T-helper 2 cell (primary cell): ENCODE results near the gene TIMP2.
"Not testable (repeated sequence)": the region's sequence is repeated elsewhere in the genome, so short reads cannot be mapped to it uniquely, and the experiment has no call there.

Source experiments
- DNase-seq, 5 experiments: peaks; one replicate each; pipeline versions ENCODE4 v3.0.0 to v3.0.0-alpha.2; 2012 to 2022

Gene TIMP2

DNA sequence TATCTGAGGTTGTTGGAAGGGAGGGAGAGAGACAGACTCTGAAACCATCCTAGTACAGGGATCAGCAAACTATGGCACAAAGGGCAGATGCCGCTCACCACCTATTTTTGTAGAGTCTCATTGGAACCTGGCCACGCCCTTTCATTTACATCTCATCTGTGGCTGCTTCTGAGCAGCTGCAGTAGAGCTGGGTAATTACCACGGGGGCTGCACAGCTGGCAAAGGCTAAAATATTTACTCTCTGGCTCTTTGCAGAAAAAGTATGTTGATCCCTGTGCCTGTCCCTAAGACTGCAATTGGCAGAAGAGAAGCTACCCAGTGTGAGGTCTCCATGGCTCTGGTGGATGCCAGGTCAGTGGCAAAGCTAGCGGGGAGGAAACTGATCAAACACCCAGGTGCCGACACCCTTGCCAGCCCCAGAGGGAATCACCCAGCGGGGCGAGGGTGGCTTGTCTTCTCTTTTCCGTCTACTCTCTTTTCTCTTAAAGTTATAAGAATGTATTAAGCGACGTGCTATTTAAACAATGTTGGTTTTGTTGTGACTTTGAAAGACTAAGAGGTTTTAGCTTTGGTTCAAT, 36.2 kb downstream of the TIMP2 start:
- DNase-seq: no peak

DNA sequence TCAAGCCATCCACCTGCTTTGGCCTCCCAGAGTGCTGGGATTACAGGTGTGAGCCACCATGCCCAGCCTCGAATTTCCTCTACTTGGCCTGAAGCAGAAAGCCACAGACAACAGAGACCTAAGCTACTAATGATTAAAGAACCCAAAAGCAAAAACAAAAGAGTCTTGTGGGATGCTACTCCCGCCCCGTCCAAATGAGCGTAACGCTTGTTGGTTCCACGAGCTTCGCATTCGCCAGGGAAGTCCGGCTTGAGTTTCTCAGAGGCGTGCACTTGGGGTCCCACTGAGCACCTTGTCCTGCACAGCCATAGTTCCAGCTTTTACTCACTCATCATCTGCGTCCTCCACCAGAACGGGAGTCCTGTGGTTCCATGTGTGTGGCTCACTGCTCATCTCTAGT, 38.2 kb downstream of the TIMP2 start:
- no peak for DNase-seq

DNA sequence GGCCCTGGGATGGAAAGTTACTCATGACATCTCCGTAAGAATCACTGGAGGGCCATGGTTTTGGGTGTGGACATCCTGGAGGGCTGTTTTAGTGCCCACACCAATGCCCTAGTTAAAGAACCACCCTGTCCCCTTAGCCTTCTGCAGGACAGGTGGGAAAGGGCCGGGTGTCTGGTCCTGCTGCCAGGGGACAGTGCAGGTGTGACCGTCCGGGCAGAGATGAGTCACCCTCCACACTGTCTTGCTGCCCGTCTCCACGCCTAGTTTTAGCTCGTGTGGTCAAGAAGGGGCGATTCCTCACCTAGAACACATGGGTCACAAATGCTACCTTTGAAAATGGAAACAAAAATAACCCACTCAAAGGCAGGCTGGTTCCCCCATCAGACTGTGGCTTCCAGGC, 39.2 kb downstream of the TIMP2 start:
- no peak for DNase-seq

DNA sequence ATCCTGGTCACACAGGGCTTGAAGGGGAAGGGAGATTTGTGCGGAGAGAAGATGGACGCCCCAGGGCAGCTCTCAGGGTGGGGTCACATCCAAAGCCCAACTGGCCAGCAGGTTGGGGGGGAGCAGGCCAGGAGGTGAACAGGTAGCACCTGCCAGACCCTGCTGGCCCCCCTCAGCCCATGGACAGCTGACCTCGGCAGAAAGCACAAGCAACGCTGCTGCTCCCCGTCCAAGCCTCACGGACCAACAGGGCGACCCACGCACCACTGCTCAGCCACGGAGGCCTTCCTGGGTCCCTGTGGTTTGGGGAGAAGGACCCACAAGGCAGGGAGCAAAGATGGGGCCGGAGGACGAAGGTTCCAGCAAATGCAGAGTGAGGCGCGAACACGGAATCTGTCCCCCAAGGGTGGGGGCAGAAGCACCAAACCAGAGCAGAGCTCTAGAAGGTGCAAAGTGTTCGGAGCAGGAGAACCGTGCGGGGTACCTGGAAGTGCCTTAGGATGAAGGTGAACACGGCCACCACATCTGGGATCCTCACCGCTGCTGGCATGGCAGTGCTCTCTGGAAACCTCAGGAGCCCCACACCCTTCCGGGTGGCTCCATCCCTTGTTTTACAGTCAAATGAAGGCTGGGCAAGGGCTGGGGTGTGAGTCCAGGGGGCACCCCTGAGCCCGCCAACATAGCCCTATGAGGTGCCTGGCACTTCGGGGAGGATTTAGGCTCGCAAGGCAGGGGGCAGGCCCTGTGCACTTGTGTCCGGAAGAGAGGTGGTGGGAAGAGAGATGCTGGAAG, 40.1 kb downstream of the TIMP2 start:
- DNase-seq: no peak

DNA sequence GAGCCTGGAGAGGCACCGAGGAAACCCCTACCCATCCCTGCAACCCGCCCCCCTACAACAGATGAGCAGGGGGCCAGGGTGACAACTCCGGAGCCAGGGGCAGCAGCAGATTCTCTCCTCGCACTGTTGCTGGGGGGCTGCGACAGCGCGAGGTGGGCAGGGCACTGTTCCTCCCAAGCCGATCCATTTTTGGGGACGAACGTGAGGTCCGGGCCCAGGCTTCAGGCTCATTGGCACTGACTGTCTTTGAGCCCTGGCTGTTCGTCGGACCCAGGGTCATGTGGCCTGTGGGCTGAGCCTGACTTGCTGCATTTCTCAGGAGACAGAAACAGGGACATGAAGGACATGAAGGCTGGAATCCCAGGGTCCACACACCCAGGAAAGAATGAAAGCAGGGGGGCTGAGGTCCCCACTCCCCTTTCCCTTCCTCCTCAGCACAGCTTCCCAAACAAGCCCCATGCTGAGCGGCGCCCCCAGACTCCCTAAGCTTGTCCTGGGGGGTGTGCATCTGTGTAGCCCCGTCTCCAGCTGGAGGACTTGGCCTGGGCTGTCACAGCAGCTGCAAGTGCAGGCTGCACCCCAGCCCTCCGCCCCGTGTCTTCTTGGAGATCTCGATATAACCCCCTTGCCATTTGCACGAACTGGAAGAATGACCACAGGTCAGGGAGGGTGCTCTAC, 40.9 kb downstream of the TIMP2 start:
- no peak for DNase-seq

DNA sequence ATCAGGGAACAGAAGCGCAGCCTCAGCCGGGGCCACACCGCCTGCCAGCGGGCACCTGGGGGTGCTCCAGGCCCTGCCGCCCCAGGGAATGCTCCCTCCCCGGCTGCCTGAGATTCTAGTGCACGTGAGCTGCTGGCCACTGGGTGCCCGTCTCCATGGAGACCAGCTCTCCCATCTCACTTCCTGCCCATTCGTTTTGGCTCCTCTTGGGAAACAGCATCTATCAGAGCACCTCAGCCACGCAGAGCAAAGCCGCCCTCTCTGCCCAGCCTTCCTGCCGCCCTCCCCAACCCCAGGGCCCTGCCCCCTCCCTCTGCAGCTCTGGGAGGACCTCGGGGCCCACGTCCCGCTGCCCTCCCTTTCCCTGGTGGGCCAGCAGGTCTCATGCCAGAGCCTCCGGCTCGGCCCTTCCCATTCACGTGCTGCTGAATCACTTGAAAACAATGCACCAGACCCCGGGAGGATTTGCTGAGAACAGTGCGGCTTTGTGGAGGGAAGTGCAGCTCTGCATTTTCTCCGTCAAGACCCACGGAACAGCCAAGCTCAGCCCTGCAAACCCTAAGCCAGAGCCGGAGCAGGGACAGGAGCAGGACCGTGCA, 41.6 kb downstream of the TIMP2 start:
- no peak for DNase-seq

DNA sequence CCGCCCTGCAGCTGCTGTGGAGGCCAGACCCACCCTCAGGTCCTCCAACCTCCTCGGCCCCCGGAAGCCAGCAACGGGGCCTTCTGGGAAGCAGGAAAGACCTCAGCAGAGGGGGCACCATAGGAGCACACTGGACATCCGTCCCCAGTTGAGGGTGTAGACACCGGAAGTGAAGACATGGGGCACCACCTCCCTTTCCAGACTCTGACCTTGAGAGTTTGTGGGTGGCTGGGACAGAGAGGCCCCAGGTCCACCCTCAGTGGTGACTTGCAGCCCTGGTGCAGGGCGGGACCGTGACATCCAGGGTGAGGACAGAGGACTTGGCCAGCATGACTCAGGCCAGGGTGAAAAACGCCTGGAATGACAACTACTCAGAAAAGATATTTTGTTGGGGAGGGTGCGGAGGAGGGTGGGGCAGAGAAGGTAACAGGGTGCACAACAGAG, 42.1 kb downstream of the TIMP2 start:
- no peak for DNase-seq

DNA sequence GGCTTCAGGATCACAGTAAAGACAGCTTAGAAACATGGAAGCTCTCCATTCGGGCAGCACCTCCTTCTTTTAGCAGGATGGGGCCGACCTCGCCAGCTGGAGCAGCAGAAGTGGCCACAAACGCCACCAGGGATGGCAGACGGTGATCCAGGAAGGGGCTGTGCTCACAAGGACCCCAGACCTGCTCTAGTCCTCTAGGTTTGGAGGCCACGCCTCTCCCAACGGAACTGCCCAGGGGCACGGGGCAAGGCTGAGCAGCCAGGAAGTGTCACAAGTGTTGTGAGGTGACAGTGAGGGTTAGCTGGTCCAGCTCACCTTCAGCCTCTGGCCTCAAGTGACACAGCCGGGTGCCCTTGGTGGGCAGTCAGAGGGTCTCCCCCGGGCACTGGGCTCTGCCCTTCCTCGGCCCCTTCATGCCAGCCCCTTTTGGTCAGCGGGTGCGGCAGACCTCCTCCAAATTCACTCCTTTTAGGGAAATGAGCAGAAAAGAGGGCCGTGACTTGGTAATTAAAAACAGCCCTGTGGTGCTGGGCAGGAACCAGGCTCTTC, 42.6 kb downstream of the TIMP2 start:
- no peak for DNase-seq

DNA sequence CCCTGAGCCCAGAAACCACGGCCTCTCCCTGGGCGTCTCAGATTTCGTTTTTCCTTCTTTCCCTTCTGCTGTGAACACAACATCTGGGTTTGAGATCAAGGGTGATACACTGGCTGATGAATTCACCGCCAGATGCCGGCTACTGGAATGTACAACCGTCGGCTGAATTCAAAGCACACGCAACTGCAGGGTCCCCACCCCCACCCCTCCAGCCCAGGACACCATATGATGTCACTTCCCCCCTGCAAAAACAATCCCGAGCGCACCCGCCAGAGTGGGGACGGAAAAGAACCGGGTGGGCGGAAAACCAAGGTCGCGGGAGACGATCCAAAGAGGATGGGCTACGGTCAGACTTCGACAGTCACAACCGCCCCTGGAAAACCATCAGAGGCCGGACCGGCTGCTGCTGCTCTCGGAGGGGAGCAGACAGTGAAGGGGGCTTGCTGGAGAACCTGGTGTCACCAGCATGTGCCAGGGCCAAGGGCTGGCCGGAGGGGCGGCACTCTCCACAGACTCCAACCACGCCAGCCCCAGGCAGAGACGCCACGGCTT, 45.5 kb downstream of the TIMP2 start:
- DNase-seq: peak in 1 of 5 experiments; percentile 66

DNA sequence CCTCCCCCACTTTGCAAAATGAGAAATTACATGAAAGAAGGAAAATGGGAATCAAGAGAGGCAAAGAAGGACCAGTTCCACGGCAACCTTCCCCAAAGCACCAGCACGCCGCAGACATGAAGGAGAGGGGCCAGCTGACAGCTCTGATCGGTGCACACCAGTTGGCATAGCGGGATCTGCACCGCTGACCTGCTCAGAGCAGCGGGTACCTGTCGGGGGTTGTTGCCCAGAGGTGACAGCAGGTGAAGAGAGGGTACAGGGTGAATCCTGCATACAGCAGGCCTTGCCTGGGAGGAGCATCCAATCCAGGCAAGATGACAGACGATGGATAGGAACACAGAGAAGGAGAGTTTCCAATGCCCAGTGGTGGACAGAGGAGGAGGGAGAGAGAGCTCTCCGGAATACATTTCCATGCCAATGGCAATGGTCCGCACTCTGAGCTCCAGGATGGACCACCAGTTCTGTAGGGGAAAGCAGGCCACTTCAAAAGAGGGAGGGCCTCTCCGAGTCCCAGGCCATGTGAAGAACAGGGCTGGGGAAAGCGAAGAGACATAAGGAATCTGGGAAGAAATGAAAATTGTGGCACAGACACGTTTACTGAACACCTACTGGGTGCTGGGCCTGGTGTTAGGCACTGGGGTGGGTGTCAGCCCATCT, 46.2 kb downstream of the TIMP2 start:
- no peak for DNase-seq

DNA sequence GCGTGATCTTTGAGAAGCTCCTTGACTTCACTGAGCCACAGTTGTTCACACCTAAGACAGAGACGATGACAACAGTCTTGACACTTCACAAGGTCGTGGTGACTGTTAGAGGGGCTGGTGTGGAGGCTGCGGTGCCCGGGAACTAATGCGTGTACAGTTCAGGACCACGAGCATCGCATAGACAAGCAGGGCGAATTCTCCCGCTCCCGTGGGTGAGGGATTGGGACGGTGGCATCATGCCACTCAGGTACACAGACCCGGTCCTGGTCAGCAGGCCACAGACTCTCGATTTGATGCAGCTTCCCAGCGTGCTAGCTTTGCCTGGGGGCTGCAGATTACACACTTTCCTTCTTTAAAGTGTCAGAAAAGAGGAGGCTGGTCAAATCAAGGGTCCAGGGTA, 46.9 kb downstream of the TIMP2 start:
- DNase-seq: no peak

DNA sequence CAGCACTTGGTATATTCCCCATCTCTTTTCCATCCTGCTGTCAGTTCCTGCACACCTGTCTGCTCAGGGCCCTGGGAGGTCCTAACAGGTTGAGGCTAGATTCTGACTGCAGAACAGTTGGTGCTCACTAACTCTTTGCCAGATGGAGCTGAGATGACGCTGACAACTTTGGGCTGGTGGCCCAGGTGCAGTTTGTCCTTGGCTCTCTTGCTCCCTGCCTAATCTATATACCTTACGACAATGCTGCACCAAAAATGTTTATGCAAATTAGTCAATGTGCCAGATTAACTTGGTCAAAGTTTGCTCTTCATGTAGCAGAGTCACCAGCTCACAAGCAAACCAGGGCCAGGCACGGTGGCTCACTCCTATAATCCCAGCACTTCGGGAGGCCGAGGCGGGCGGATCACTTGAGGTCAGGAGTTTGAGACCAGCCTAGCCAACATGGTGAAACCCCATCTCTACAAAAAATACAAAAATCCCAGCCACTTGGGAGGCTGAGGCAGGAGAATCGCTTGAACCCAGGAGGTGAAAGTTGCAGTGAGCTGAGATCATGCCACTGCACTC, 48.2 kb downstream of the TIMP2 start:
- DNase-seq: not testable (repeated sequence)

DNA sequence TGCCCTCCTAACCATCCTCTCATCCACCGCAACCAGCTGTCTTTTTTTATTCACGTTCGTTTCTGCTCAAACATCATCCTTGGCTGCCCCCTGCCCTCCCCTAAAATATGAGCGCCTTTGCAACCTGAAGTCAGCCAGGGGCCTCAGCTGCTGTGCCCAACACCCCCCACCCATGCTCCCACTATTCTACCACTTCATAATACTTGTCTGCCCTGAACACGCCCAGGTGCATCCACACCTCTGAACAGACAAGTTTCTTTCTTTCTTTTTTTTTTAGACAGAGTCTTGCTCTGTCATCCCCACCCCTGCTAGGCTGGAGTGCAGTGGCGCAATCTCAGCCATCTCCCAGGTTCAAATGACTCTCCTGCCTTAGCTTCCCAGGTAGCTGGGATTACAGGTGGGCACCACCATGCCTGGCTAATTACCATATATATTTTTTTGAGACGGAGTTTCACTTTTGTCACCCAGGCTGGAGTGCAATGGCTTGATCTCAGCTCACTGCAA, 49.0 kb downstream of the TIMP2 start:
- DNase-seq: no peak

DNA sequence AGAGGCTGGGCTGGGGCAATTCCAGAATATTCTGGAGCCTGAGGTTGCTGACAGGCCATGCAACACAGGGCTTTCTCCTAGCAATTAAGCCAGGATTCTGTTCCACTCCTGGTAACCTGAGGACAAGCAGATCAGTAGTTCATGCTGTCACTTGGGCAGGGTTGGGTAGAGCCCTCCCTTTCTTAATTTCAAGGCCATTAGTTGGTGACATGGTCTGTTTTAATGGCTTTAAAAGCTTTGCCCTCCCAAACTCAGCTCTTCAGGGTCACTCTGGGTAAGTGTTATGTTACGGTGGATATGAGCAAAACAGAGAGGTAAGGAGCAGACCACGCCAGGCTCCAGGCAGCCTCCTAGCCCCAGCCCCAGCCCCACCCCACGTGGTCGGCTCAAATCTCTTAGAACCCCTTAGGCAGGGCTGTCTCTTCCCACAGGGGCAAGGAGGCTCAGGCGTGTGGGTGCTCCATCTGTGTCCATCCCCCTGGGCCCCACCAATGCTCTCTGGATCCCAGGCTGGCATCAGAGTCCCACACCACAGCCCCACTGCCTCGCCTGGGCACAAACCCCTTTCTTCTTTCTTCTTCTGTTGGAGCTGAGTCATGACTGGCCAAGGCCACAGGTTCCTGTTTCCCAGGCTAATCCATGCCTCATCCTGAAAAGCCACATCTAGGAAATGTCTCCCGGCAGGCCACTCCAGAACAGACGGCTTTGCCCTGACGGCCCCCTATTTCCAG, 49.7 kb downstream of the TIMP2 start:
- DNase-seq: no peak

DNA sequence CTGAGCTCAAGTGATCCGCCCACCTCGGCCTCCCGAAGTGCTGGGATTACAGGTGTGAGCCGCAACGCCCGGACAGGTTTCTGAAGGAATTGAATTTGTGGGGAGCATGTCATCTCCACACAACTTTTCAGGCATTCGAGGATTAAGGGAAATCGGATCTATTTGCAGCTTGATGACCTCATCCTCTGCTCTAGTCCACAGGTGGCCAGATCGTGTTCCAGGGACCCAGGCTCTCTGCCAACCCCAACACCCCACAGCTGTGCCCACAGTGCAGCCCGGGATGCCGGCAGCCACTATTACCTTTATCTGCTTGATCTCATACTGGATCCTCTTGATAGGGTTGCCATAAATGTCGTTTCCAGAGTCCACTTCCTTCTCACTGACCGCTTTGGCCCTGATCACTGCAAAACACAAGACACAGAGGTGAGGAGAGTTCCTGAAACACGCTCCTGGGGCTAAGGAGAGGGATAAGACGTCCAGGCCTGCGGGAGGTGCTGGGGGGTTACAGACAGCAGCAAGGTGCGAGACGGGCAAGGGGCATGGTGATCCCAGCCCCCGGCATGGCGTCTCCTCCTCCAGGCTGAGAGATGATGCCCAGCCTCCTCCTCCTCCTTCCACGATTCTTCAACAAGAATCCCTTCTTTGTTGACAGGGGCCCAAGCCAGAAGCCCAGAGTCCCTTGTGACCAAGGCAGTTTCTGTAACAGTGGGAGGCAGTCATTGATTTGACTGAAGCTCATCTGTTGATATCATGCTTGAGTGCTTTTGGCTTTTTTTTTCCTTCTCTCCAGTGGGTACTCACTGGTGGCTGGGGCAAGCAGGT, 51.5 kb downstream of the TIMP2 start:
- no peak for DNase-seq

DNA sequence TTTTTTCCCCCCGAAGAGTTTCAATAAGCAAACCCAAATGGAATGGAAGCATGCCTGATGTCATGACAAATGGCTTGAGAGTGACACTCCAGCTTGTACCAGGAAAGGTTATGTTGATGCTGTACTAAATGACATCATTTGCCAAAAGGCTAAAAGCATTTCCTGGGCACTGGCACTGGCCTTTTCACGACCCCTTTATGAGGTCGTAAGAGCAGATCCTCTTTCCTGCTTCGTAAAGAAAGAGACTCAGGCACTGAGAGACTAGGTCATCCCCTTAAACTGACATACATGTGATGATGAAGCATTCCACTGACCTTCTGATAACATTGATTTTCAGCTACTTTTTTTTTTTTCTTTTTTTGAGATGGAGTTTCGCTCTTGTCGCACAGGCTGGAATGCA, 52.7 kb downstream of the TIMP2 start:
- no peak for DNase-seq

DNA sequence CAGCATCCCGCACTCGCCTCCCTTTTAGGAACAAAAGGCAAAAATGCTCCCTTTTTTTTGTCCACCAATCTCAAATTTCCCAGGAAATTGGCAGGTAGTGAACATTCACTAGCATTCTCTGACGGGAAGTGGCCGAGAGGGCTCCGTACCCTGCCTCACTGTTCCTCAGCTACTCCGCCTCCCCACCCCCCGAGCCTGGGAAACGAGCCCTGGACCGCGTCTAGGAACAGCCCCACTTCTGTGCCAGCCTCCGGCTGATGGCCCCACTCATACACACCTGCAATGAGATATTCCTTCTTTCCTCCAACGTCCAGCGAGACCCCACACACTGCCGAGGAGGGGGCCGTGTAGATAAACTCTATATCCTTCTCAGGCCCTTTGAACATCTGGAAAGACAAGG, 54.6 kb downstream of the TIMP2 start:
- DNase-seq: no peak

DNA sequence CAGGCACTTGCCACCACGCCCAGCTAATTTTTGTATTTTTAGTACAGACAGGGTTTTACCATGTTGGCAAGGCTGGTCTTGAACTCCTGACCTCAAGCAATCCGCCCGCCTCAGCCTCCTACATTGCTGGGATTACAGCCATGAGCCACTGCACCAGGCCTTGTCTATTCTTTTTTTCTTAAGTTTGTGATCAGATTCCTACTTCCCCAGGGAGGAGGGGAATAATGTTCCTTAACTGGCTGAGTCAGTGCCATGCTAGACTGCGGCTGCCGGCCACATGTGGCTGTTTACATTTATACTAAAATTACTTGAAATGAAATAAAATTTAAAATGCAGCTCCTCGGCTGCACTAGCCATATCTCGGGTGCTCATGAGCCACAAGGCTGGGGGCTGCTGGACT, 56.8 kb downstream of the TIMP2 start:
- DNase-seq: no peak

DNA sequence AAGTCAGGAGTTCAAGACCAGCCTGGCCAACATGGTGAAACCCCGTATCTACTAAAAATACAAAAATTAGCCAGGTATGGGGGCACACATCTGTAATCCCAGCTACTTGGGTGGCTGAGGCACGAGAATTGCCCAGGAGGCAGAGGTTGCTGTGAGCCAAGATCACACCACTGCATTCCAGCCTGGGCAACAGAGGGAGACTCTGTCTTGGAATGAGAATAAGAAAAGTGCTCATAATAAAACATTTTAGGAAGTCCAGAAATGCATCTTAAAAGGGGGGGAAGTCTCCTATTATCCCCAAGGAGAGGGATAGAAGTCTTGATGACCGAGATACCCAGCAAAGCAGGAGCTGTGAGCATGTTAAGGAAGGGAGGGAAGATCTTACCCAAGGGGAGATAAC, 58.1 kb downstream of the TIMP2 start:
- not testable (repeated sequence) for DNase-seq

DNA sequence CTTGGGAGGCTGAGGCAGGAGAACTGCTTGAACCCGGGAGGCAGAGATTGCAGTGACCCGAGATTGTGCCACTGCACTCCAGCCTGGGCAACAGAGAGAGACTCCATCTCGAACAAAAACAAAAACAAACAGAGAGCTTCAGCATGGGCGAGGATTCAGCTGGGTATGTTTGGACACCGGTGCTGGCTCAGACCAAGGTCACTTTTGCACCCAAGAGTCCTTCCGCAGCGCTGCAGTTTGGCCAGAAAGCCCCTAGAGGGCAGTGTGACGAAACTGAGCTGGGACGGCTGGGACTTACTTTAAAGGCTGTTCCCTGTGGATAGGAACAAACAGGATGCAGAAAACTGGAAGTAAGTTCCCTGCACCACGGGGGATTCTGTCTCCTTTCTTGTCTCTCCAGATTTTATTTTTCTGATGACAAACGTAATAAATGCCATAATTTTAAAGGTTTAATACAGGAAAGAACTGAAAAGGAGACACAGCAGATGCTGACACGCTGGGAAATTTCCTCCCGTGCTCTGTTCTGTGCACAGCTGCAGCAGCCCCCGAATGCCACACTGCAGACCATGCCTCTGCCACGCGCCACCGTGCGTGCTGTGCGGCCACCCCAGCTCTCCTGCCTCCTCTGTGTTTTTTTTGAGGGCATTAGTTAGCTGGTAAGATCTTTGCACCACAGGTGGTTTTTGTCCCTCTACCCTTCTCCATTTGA, 59.4 kb downstream of the TIMP2 start:
- peak; percentile 20 to 50 (median 39) for DNase-seq
